Measurements from ENCODE around the gene MARK3.

DNA sequence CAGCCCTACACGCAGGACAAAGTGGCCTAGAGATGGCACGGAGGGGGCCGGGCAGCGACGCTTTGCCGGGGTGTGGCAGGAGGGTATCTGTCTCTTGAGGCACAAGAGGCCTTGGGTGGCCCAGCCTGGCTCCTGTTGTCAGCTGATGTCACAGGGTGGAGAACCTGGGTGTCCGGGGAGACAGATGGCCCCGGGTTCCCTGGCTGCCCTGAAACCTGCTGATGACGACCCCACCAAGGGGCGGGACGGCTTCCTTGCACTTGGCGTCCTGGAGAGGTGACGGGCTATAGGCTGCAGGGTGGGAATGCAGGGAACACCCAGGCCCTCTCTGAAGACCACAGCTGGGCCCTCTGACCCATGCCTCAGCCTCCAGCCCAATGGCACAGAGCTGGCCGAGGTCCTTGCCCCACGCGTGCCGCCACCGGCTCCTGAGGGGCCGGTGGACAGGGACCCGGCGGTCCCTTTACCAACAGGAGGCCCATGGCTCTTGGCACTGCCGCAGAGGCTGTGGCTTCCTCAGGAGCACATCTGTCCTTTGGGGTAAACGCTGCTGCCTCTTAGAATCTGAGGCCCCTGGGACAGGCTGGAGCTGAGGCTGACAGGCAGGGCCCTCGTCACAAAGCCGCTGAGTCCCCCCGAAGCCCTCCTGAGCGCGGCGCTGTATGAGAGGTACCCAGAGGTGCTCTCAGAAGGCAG is 160.2 kb downstream of the MARK3 start:
- TF ChIP-seq, protein P1, sequence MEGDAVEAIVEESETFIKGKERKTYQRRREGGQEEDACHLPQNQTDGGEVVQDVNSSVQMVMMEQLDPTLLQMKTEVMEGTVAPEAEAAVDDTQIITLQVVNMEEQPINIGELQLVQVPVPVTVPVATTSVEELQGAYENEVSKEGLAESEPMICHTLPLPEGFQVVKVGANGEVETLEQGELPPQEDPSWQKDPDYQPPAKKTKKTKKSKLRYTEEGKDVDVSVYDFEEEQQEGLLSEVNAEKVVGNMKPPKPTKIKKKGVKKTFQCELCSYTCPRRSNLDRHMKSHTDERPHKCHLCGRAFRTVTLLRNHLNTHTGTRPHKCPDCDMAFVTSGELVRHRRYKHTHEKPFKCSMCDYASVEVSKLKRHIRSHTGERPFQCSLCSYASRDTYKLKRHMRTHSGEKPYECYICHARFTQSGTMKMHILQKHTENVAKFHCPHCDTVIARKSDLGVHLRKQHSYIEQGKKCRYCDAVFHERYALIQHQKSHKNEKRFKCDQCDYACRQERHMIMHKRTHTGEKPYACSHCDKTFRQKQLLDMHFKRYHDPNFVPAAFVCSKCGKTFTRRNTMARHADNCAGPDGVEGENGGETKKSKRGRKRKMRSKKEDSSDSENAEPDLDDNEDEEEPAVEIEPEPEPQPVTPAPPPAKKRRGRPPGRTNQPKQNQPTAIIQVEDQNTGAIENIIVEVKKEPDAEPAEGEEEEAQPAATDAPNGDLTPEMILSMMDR (IDR thresholded peaks at IDR 0.05) = no peak
- no peak for TF ChIP-seq POLR2A (IDR thresholded peaks at IDR 0.05)
- TF ChIP-seq POLR2AphosphoS5 (IDR thresholded peaks at IDR 0.05) = no peak
